CD14-positive monocyte (primary cell): Measurements from ENCODE around the gene DHRS1. TPM values are rescaled to one million over a fixed set of nuclear protein-coding genes. Genes with fewer than 3 reads are reported as not detected.

ENCODE experiments used
- DNase-seq, 3 donors: peaks; one replicate each; pipeline ENCODE4 v3.0.0-alpha.2; 2011 to 2022
- H2AFZ ChIP-seq: 2 replicates; pipeline ENCODE4 v1.6.0; 2012; ENCODE audit warnings: mild to moderate bottlenecking, low read depth, low read length, inconsistent platforms; ENCODE audit not compliant: insufficient read depth, poor library complexity, severe bottlenecking
- H3K27ac ChIP-seq, 2 donors: 1 replicate in 1 of 2; 2 replicates in 1 of 2; pipeline ENCODE4 v1.5.1; 2012 to 2013; ENCODE audit warnings: low read length in 2 of 2, control low read depth in 1 of 2, inconsistent platforms in 1 of 2, low read depth in 1 of 2, mild to moderate bottlenecking in 1 of 2
- H3K27me3 ChIP-seq, 2 donors: one replicate each; pipeline versions ENCODE4 v1.6.0 to v1.6.1; 2011 to 2013; ENCODE audit warnings: low read length in 2 of 2; ENCODE audit not compliant: control insufficient read depth in 2 of 2, insufficient read depth in 2 of 2
- H3K36me3 ChIP-seq, 2 donors: replicated peaks in 1 of 2; 1 replicate in 1 of 2; 2 replicates in 1 of 2; pipeline versions ENCODE4 v1.5.1 to v1.6.1; 2012 to 2013; ENCODE audit warnings: low read length in 2 of 2, control low read depth in 1 of 2, inconsistent platforms in 1 of 2, mild to moderate bottlenecking in 1 of 2; ENCODE audit not compliant: insufficient read depth in 2 of 2, control insufficient read depth in 1 of 2
- H3K4me1 ChIP-seq, 2 donors: 1 replicate in 1 of 2; 2 replicates in 1 of 2; pipeline versions ENCODE4 v1.5.1 to v1.6.1; 2012 to 2013; ENCODE audit warnings: low read length in 2 of 2, control low read depth in 1 of 2, inconsistent platforms in 1 of 2, mild to moderate bottlenecking in 1 of 2, moderate library complexity in 1 of 2; ENCODE audit not compliant: insufficient read depth in 2 of 2, control insufficient read depth in 1 of 2
- H3K4me2 ChIP-seq: replicated peaks from 2 replicates; pipeline ENCODE3; 2012; ENCODE audit warnings: low read length, moderate library complexity, mild to moderate bottlenecking; ENCODE audit not compliant: poor library complexity, severe bottlenecking; ENCODE audit errors: extremely low read depth
- H3K4me3 ChIP-seq, 3 experiments: fragments of 200-600 bp in 1 of 3; sonication (generic) in 1 of 3; replicated peaks in 1 of 3; 1 replicate in 2 of 3; 2 replicates in 1 of 3; pipeline ENCODE4 v1.5.1; 2011 to 2013; ENCODE audit warnings: low read length in 3 of 3, mild to moderate bottlenecking in 3 of 3, control low read depth in 2 of 3, low read depth in 2 of 3, inconsistent platforms in 1 of 3, moderate library complexity in 1 of 3
- H3K79me2 ChIP-seq: 2 replicates; pipeline ENCODE4 v1.6.0; 2012; ENCODE audit warnings: mild to moderate bottlenecking, control low read depth, inconsistent platforms, low read length, moderate library complexity; ENCODE audit not compliant: insufficient read depth
- H3K9ac ChIP-seq: 2 replicates; pipeline ENCODE4 v1.6.0; 2017; ENCODE audit warnings: low read length, mild to moderate bottlenecking; ENCODE audit not compliant: insufficient read depth, poor library complexity, severe bottlenecking
- H3K9me3 ChIP-seq, 2 donors: replicated peaks in 1 of 2; 1 replicate in 1 of 2; 2 replicates in 1 of 2; pipeline versions ENCODE4 v1.5.1 to v1.6.1; 2012 to 2013; ENCODE audit warnings: low read length in 2 of 2, control low read depth in 1 of 2; ENCODE audit not compliant: control insufficient read depth in 1 of 2, insufficient read depth in 1 of 2
- H4K20me1 ChIP-seq: 2 replicates; pipeline ENCODE4 v1.6.0; 2012; ENCODE audit warnings: mild to moderate bottlenecking, low read length, control low read depth, moderate library complexity; ENCODE audit not compliant: insufficient read depth
- H3K27ac Mint-ChIP-seq, 7 donors: one replicate each; pipeline ENCODE4 v1.8.0; 2020; ENCODE audit warnings: mild to moderate bottlenecking in 7 of 7, mixed read lengths in 7 of 7, moderate library complexity in 6 of 7, inconsistent platforms in 2 of 7
- H3K27me3 Mint-ChIP-seq, 3 donors: one replicate each; pipeline ENCODE4 v1.8.0; 2021 to 2022; ENCODE audit warnings: low read depth in 3 of 3, mild to moderate bottlenecking in 3 of 3, mixed read lengths in 3 of 3, moderate library complexity in 3 of 3, inconsistent platforms in 1 of 3
- H3K36me3 Mint-ChIP-seq, 2 donors: one replicate each; pipeline ENCODE4 v1.8.0; 2020; ENCODE audit warnings: mixed read lengths in 2 of 2, inconsistent platforms in 1 of 2, mild to moderate bottlenecking in 1 of 2
- H3K4me1 Mint-ChIP-seq: one replicate; pipeline ENCODE4 v1.8.0; 2020; ENCODE audit warnings: mild to moderate bottlenecking, mixed read lengths
- H3K4me3 Mint-ChIP-seq, 2 donors: one replicate each; pipeline ENCODE4 v1.8.0; 2020; ENCODE audit warnings: mild to moderate bottlenecking in 2 of 2, mixed read lengths in 2 of 2, moderate library complexity in 1 of 2
- H3K9me3 Mint-ChIP-seq, 7 donors: one replicate each; pipeline ENCODE4 v1.8.0; 2020 to 2022; ENCODE audit warnings: mixed read lengths in 7 of 7, mild to moderate bottlenecking in 6 of 7, moderate library complexity in 6 of 7, inconsistent platforms in 2 of 7
- CTCF ChIP-seq: fragments of 200-600 bp; IDR thresholded peaks from one replicate; pipeline ENCODE4 v1.8.0; 2022; ENCODE audit warnings: antibody characterized with exemption, mild to moderate bottlenecking
- WGBS: methylation state at CpG from one replicate; pipeline ENCODE4 v1.1.5; 2013; ENCODE audit warnings: missing lambda C conversion rate; ENCODE audit not compliant: insufficient coverage; 5-methylcytosine and 5-hydroxymethylcytosine counted together
- intact Hi-C, 2 donors: fragments of 100-400 bp; cut with micrococcal nuclease; formaldehyde crosslinking; loops; one replicate each; pipeline versions ENCODE4 v1.15.0 to v1.15.1; 2023
- polyA plus RNA-seq, 3 donors: library from polyadenylated mRNA; depleted of rRNA in 1 of 3; unstranded in 2 of 3; stranded (reverse) in 1 of 3; fragments of 300-500 nt in 2 of 3; fragments of >200 nt in 1 of 3; fragmentation: Illumina TruSeq in 2 of 3; gene quantifications; 1 replicate in 2 of 3; 2 replicates in 1 of 3; pipeline ENCODE4 v1.2.3, GENCODE V29; 2012 to 2021

DHRS1 gene
- polyA plus RNA-seq, 3 donors = 31.6 to 49.4 (median 48.8) TPM

DNA sequence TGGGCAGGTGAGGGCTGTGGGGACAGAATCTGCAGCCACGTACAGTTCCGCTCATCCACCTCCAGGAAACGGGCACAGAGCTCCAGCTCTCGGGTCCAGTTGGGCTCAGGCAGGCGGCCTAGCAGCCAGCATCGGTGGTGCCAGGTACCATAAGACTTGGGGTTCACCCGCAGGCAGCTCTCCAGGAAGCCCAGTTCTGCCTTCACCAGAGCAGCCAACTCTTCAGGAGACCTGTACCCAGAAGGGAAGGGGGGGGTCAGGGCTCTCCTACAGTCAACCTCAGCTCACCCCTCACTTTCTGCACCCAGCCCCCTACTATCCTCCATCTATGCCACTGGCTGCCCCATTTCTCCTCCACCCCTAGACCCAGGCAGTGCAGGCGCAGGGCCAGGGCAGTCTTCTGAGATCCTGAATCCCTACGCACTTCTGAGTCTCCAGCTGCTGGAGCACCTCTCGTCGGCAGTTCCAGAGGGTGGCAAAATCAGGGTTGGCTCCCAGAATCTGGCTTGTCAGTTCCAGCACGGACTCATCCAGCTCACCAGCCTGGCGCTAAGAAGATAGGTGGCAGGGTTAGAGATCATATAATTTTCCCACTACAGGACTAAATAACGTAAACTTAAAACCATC lies 29.6 kb downstream of the DHRS1 start:
- DNase-seq = no peak
- Histone ChIP-seq H3K79me2 (peaks cover 34% of the 10 kb centered on the region), H4K20me1 (no peaks in the 10 kb centered on the region), H3K4me1 (peaks cover 41 to 45% of the 10 kb centered on the region in 2 donors), H3K27me3 (no peaks in the 10 kb centered on the region), H3K27ac (no peak overlapping the region), H3K4me2 (peak overlapping the region; percentile 85), H3K4me3 (no peak overlapping the region), H3K9me3 (no peaks in the 10 kb centered on the region), H3K9ac (no peak overlapping the region), H3K36me3 (peaks cover 50 to 52% of the 10 kb centered on the region in 2 donors), H2AFZ (no peak overlapping the region)
- intact Hi-C loops = loop anchor here in 1 of 2 donors (2.0 kb wide), 1 partner anchor 27 kb away; the partner anchor contains the start of gene TINF2
- Mint-ChIP-seq H3K27ac (peak overlapping the region in 1 of 7 donors; percentile 15), H3K27me3 (peaks cover 0 to 2% (median 0%) of the 10 kb centered on the region in 3 donors), H3K9me3 (peaks cover 0 to 2% (median 0%) of the 10 kb centered on the region in 7 donors), H3K36me3 (peaks cover 43 to 52% of the 10 kb centered on the region in 2 donors), H3K4me3 (peak overlapping the region in 1 of 2 donors; percentile 24), H3K4me1 (peaks cover 44% of the 10 kb centered on the region)
- no peak for TF ChIP-seq CTCF
- 99% methylated on average over 9 of the region's 14 CpGs for WGBS

- Histone ChIP-seq H3K4me1 (peaks cover 35 to 38% of the 10 kb centered on the region in 2 donors), H3K36me3 (peaks cover 55 to 57% of the 10 kb centered on the region in 2 donors)
- TF ChIP-seq CTCF = no peak
Observed at GRCh38 chr14:24269368-24269767, 30.2 kb downstream of the DHRS1 start.

More at GRCh38 chr14:24269368-24269767, 30.2 kb downstream of the DHRS1 start:
- Histone ChIP-seq H3K27ac (no peak overlapping the region), H3K4me3 (no peak overlapping the region), H2AFZ (no peak overlapping the region), H4K20me1 (no peaks in the 10 kb centered on the region), H3K4me2 (no peak overlapping the region), H3K9me3 (no peaks in the 10 kb centered on the region), H3K27me3 (no peaks in the 10 kb centered on the region), H3K79me2 (peaks cover 34% of the 10 kb centered on the region), H3K9ac (no peak overlapping the region)
- 97% methylated on average over 7 of the region's 8 CpGs for WGBS
- Mint-ChIP-seq H3K4me3 (no peak overlapping the region), H3K36me3 (peaks cover 49 to 58% of the 10 kb centered on the region in 2 donors), H3K9me3 (peaks cover 0 to 2% (median 0%) of the 10 kb centered on the region in 7 donors), H3K4me1 (peaks cover 41% of the 10 kb centered on the region), H3K27ac (no peak overlapping the region), H3K27me3 (peaks cover 0 to 2% (median 0%) of the 10 kb centered on the region in 3 donors)
- intact Hi-C loops = no loop called here
- no peak for DNase-seq
